Activated CD4-positive, CD25-positive, alpha-beta regulatory T cell treated with anti-CD3 and anti-CD28 coated beads, Interleukin-2, amount 50 U/mL, for 16 hours (primary cell): ENCODE measurements around the gene FAM171A1.

Experiments used
- DNase-seq: peaks from one replicate; pipeline ENCODE4 v3.0.0-alpha.2; 2020; ENCODE audit warnings: low read depth, low spot score

Gene FAM171A1

DNA sequence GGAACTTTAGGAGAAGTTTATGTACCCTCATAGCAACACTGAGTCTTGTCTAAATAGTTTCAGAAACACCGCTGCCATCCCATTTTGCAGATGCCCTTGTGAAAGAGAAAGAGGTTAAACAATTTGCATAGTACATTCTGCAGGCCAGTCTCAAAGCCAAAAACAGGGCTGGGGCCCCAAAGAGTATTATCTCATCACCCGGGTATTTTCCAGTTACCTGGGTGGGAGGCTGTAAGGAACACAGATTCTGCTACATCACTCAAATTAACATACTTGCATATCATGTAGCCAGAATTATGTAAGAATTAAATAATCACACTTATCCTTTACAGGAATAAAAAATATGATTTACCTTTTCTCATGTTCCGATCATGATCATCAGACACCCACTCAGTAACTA lies 3.1 kb upstream of the FAM171A1 start:
- DNase-seq = no peak

- no peak for DNase-seq
Observed at GRCh38 chr10:15373199-15373598, 2.1 kb upstream of the FAM171A1 start.

GRCh38 chr10:15370212-15370855 lies 755 bp downstream of the FAM171A1 start:
- no peak for DNase-seq

GRCh38 chr10:15369256-15370211 lies 1.6 kb downstream of the FAM171A1 start:
- DNase-seq = no peak

DNA sequence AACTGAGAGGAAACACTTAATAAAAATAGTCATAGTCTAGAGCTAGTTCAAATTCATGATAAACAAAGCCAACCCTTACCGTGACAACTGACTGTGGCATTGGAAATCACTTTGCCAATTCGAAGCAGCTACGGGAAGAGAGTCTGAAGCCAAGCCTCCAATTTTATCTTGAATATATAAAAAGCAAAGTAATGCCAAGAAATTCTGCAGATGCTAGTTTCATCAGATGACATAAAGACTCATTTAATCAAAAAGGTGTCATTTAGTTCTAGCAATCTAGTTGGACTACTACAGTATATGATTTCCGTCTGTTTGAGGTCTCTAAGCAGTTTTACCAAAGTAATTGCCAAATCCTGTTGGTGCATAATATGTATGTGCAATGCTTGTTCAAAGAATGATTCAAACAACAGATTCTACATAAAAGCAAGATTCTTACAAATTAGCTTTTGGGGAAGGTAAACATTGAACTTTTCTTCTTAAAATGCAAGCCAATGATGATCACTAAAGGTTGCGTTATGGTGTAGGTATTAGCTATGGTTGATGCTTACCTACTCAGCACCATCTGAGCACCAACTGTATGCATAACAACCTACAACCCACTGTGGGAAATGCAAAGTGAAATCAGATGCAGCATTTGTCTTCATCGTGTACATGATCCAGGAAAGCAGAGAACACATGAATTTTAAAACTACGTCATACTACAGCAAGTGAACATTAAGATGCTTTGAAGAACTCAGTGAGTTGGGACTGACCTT lies 2.8 kb downstream of the FAM171A1 start:
- DNase-seq = no peak

DNA sequence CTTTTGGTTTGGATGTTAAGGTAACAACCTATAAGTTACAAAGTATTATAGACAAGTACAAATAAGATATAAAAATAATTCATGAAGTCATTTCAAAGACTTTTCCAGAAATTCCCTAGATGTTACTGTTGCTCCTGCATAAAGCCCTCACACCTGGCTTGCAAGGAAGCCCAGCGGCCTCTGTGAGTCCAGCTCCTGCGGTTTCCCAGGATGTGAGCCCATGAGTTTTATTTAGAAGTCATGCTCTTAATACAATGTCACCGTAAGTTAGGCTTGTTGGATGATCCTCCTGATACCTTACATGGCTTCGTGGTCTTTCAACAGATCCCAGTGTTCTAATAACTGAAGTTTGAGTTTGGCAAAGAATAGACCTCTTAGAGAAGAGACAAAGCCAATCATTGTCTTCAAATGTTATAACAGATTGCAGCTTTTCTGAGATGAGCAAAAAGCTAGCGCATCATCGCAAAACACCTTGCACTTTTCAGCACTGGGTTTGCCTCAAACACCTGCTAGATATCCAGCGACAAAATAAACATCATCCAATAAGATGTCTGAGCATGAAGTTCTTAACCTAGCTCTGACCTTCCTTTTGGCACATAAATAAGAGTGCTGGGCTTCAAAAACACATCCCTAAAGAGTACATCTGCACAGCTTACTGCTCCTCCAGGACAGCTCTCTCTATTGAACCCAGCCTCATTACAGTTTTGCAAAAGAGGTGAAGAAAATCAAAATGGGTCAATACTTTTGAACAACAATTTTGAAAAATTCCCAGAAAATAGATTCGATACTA lies 3.6 kb downstream of the FAM171A1 start:
- DNase-seq = no peak

DNA sequence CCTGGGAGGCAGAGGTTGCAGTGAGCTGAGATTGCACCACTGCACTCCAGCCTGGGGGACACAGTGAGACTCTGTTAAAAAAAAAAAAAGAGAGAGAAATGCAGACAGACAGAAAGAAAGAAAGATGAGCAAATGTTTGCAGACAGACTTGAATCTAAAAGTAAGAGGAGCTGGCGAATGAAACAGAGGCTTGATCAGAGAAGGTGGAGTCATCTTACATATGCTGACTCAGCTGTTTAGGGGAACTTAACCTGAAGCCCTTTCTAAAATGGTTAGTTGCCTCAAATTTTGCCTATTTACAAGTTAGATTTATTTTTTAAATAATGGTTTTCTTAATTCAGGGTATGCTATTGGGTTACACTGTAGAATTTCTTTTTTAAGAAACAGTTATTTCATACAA lies 5.4 kb downstream of the FAM171A1 start:
- DNase-seq = no peak

DNA sequence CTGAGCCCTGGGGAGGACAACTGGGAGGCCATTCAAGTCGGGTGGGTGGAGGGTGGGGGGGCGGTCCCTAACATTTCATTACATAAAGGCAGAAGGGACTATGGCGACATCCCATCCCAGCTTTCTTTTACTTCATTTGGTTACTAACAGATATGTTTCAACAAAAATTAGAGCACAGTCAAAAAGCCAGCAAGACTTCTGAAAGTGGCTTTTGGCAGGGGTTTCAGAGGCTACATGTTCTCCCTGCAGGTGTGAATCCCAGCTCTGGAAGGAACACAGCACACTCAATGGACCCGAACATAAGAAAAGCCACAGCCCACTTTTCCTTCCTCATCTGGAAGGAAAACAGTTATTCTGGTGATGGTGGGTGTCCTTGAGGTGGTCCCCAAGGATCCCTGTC lies 7.1 kb downstream of the FAM171A1 start:
- no peak for DNase-seq

DNA sequence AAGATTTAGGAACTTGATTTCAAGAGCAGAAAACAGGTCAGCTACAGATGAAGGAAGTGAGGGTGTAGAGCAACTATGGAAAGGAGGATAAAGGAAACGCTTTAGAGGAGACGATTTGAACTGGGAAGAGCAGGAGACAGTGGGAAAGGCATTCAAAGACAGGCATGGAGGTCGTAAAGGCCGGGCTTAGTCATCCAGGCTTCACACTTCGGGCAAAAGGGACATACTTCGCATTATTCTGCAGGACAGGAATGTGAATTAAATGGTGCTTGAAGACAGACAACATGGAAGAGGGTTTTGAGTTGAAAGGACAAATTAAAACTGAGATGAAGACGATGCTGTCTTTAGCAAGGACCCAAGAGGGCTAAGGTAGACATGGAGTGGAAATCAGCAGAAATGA lies 8.1 kb downstream of the FAM171A1 start:
- no peak for DNase-seq

DNA sequence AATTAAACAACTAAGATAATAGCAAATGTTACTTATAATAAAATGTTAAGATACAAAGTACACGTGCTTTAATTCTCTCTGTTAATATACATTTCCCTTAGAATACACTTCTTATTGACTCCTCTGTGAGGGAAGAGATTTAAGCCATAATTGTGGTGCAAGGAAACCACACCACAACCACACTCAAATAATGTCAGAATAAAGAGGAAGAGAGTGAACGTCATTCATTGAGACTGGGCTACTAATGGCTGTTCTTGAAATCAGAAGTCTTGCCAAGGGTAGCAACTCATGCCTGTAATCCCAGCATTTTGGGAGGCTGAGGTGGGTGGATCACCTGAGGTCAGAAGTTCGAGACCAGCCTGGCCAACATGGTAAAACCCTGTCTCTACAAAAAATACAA lies 10.0 kb downstream of the FAM171A1 start:
- DNase-seq = no peak

DNA sequence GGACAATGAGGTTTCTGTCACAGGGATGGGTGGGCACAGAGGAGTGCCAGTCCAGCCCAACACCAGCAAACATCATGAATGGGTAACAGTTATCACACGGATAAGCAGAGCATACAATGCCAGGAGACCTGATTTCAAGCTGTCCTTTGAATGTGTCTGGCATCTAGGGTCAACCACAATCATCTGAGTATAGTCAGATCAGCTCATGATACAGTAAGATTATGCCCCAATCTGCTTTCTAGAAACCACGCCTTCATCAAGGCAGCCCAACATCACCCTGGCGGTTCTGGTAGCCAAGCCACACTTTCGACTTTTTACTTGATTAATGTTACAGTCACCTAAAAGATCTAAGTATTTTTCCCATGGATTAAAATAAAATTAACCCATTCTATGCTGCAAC lies 10.5 kb downstream of the FAM171A1 start:
- DNase-seq = no peak

- no peak for DNase-seq
Observed at GRCh38 chr10:15353471-15354017, 17.5 kb downstream of the FAM171A1 start.

GRCh38 chr10:15352836-15353235 lies 18.3 kb downstream of the FAM171A1 start:
- DNase-seq = no peak

- no peak for DNase-seq
Observed at GRCh38 chr10:15352201-15352600, 18.9 kb downstream of the FAM171A1 start.

GRCh38 chr10:15351099-15351820 lies 19.8 kb downstream of the FAM171A1 start:
- DNase-seq = no peak

- DNase-seq = no peak
Observed at GRCh38 chr10:15349112-15349511, 22.0 kb downstream of the FAM171A1 start.

- no peak for DNase-seq
Observed at GRCh38 chr10:15348579-15348978, 22.5 kb downstream of the FAM171A1 start.

DNA sequence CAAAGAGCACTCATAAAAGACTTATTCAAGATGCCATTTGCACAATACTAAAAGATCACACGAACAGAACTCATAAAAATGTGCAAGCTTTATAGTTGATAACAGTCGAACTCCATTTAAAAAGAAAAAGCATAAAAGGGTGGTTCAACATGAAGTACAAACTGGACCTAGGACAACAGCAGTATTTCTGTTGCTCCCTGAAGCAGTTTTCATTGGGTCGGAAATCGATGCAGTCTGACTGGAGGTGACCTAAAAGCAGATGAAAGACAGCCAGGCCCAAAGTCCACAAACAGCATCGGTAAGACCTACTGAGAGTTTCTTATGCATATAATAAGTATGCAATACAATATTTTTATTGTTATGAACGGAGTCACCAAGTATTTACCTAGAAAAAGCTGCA lies 23.9 kb downstream of the FAM171A1 start:
- no peak for DNase-seq

GRCh38 chr10:15346440-15347141 lies 24.5 kb downstream of the FAM171A1 start:
- DNase-seq = no peak

- DNase-seq = no peak
Observed at GRCh38 chr10:15345450-15345849, 25.6 kb downstream of the FAM171A1 start.
